Stimulated activated CD8-positive, alpha-beta memory T cell treated with anti-CD3 and anti-CD28 coated beads, Interleukin-12 subunit alpha, Interleukin-12 subunit beta, amount 100 ng/mL, for 24 hours (primary cell): ENCODE measurements around the gene EIF2B5.
"Not testable (repeated sequence)": the region's sequence is repeated elsewhere in the genome, so short reads cannot be mapped to it uniquely, and the experiment has no call there.

Experiments used
- DNase-seq: peaks from one replicate; pipeline ENCODE4 v3.0.0-alpha.2; 2020; ENCODE audit errors: extremely low read depth

Gene EIF2B5

GRCh38 chr3:184145751-184146270 lies 10.7 kb downstream of the EIF2B5 start:
- no peak for DNase-seq

- no peak for DNase-seq
Observed at GRCh38 chr3:184148076-184148475, 12.9 kb downstream of the EIF2B5 start.

- DNase-seq: no peak
Observed at GRCh38 chr3:184149123-184149522, 14.0 kb downstream of the EIF2B5 start.

GRCh38 chr3:184149770-184150169 lies 14.6 kb downstream of the EIF2B5 start:
- DNase-seq: not testable (repeated sequence)

GRCh38 chr3:184154885-184155643 lies 19.9 kb downstream of the EIF2B5 start, which contains the start of gene DVL3:
TSS of gene DVL3 (plus strand) at chr3:184155377. CDS start at chr3:184155636, 259 bp downstream.
- DNase-seq: no peak

GRCh38 chr3:184155644-184156521 lies 20.7 kb downstream of the EIF2B5 start:
- DNase-seq: no peak

- no peak for DNase-seq
Observed at GRCh38 chr3:184156522-184156955, 21.4 kb downstream of the EIF2B5 start.

- no peak for DNase-seq
Observed at GRCh38 chr3:184157206-184157605, 22.0 kb downstream of the EIF2B5 start.

- no peak for DNase-seq
Observed at GRCh38 chr3:184158404-184158803, 23.2 kb downstream of the EIF2B5 start.

- DNase-seq: no peak
Observed at GRCh38 chr3:184160456-184160855, 25.3 kb downstream of the EIF2B5 start.

- not testable (repeated sequence) for DNase-seq
Observed at GRCh38 chr3:184162571-184163070, 27.5 kb downstream of the EIF2B5 start.

- no peak for DNase-seq
Observed at GRCh38 chr3:184164648-184165330, 29.6 kb downstream of the EIF2B5 start.

- DNase-seq: no peak
Observed at GRCh38 chr3:184165543-184165942, 30.4 kb downstream of the EIF2B5 start.

- no peak for DNase-seq
Observed at GRCh38 chr3:184166671-184167070, 31.5 kb downstream of the EIF2B5 start.

GRCh38 chr3:184167786-184168185 lies 32.6 kb downstream of the EIF2B5 start:
- DNase-seq: no peak

- no peak for DNase-seq
Observed at GRCh38 chr3:184168363-184169120, 33.4 kb downstream of the EIF2B5 start.

GRCh38 chr3:184169896-184170875 lies 35.0 kb downstream of the EIF2B5 start:
- DNase-seq: no peak

GRCh38 chr3:184171562-184171961 lies 36.4 kb downstream of the EIF2B5 start:
- no peak for DNase-seq

- DNase-seq: no peak
Observed at GRCh38 chr3:184172681-184173373, 37.7 kb downstream of the EIF2B5 start.
